ENCODE results near the gene AOPEP.

Gene AOPEP

GRCh38 chr9:95130484-95130883 lies 404.0 kb downstream of the AOPEP start:
- H3K4me1 Mint-ChIP-seq (ENCODE audit: low read depth) = no peaks in the 10 kb centered on the region
- no peaks in the 10 kb centered on the region for H3K9me3 Mint-ChIP-seq
- H3K27me3 Mint-ChIP-seq = no peaks in the 10 kb centered on the region

GRCh38 chr9:95131023-95131943 lies 404.8 kb downstream of the AOPEP start:
- no peaks in the 10 kb centered on the region for H3K9me3 Mint-ChIP-seq
- no peak overlapping the region for H3K27ac Mint-ChIP-seq
- H3K27me3 Mint-ChIP-seq = no peaks in the 10 kb centered on the region
- no peaks in the 10 kb centered on the region for H3K4me1 Mint-ChIP-seq (ENCODE audit: low read depth)
- H3K4me3 Mint-ChIP-seq = no peak overlapping the region
- peaks cover 12% of the 10 kb centered on the region for H3K36me3 Mint-ChIP-seq (ENCODE audit: low read depth)

More at GRCh38 chr9:95130484-95130883, 404.0 kb downstream of the AOPEP start:
- Mint-ChIP-seq H3K4me3 (no peak overlapping the region), H3K27ac (no peak overlapping the region), H3K36me3 (ENCODE audit: low read depth) (peaks cover 12% of the 10 kb centered on the region)

- no peak overlapping the region for H3K27ac Mint-ChIP-seq
- H3K4me3 Mint-ChIP-seq = no peak overlapping the region
- H3K36me3 Mint-ChIP-seq (ENCODE audit: low read depth) = peaks cover 16% of the 10 kb centered on the region
- no peaks in the 10 kb centered on the region for H3K27me3 Mint-ChIP-seq
- H3K9me3 Mint-ChIP-seq = no peaks in the 10 kb centered on the region
- no peaks in the 10 kb centered on the region for H3K4me1 Mint-ChIP-seq (ENCODE audit: low read depth)
These were observed 406.1 kb downstream of the AOPEP start for GRCh38 chr9:95132366-95133324.

GRCh38 chr9:95133325-95133705 lies 406.8 kb downstream of the AOPEP start:
- H3K4me3 Mint-ChIP-seq = no peak overlapping the region
- no peaks in the 10 kb centered on the region for H3K27me3 Mint-ChIP-seq
- H3K4me1 Mint-ChIP-seq (ENCODE audit: low read depth) = no peaks in the 10 kb centered on the region

GRCh38 chr9:95134457-95134881 lies 408.0 kb downstream of the AOPEP start:
- Mint-ChIP-seq H3K4me3 (no peak overlapping the region), H3K4me1 (ENCODE audit: low read depth) (no peaks in the 10 kb centered on the region), H3K9me3 (no peaks in the 10 kb centered on the region), H3K27ac (no peak overlapping the region), H3K36me3 (ENCODE audit: low read depth) (peaks cover 17% of the 10 kb centered on the region), H3K27me3 (no peaks in the 10 kb centered on the region)

More at GRCh38 chr9:95133325-95133705, 406.8 kb downstream of the AOPEP start:
- H3K9me3 Mint-ChIP-seq = no peaks in the 10 kb centered on the region
- no peak overlapping the region for H3K27ac Mint-ChIP-seq
- peaks cover 17% of the 10 kb centered on the region for H3K36me3 Mint-ChIP-seq (ENCODE audit: low read depth)

- Mint-ChIP-seq H3K4me3 (no peak overlapping the region), H3K4me1 (ENCODE audit: low read depth) (no peaks in the 10 kb centered on the region), H3K27me3 (no peaks in the 10 kb centered on the region), H3K36me3 (ENCODE audit: low read depth) (peaks cover 17% of the 10 kb centered on the region), H3K9me3 (no peaks in the 10 kb centered on the region), H3K27ac (no peak overlapping the region)
These were observed 409.3 kb downstream of the AOPEP start for GRCh38 chr9:95135756-95136155.

Measured in stimulated activated naive CD8-positive, alpha-beta T cell treated with anti-CD3 and anti-CD28 coated beads, Interleukin-15, Interleukin-2, amounts not matched to agents 100 ng/mL and 50 ng/mL, for 24 hours (primary cell).